ENCODE measurements around the gene TM9SF1.

The TM9SF1 gene

DNA sequence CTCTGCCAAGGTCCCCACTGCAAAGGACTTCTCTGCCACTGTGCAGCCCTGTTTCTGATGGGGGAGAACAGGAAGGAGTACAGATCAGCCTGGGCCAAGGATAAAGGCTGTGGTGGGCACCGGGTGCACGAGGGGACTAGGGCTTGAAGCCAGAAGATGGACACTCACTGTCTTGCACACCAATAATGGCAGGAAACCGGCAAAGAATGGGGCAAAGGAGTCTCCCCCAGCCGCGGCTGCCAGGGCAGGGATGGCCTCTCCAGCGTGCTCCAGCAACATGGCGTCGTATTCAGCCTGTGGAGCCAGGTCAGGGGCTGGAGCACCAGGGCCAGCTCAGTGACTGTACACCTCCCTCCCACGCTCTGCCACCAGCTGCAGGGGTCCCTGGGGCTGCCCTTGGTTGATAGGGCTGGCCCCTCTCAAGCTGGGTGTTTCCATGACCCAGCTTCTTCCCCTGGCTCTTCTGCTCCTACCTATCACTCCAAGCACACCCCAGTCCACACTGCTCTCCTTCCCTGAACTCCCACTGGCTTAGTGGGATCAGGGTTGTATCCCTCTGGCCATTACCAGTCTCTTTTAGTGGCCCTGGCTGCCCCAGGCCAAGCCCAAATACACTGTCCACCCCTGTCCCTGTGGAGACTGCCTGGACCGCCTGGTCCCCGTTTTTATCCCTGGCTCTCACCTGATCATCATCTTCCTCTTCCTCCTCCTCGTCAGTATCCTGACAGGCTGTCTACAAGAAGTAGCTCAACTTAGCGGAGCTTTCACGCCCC, 12.9 kb downstream of the TM9SF1 start:
- in situ Hi-C loops (cut with MboI; ENCODE audit: low pct_unique_long_range_greater_than_20kb, low sequenced_read_pairs, unreplicated experiment), result no loop called here
- TF ChIP-seq, protein P1, sequence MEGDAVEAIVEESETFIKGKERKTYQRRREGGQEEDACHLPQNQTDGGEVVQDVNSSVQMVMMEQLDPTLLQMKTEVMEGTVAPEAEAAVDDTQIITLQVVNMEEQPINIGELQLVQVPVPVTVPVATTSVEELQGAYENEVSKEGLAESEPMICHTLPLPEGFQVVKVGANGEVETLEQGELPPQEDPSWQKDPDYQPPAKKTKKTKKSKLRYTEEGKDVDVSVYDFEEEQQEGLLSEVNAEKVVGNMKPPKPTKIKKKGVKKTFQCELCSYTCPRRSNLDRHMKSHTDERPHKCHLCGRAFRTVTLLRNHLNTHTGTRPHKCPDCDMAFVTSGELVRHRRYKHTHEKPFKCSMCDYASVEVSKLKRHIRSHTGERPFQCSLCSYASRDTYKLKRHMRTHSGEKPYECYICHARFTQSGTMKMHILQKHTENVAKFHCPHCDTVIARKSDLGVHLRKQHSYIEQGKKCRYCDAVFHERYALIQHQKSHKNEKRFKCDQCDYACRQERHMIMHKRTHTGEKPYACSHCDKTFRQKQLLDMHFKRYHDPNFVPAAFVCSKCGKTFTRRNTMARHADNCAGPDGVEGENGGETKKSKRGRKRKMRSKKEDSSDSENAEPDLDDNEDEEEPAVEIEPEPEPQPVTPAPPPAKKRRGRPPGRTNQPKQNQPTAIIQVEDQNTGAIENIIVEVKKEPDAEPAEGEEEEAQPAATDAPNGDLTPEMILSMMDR (IDR thresholded peaks at IDR 0.05; ENCODE audit: extremely low read depth, insufficient read depth, missing control alignments), result no peak
- no peak for DNase-seq (ENCODE audit: low spot score)

DNA sequence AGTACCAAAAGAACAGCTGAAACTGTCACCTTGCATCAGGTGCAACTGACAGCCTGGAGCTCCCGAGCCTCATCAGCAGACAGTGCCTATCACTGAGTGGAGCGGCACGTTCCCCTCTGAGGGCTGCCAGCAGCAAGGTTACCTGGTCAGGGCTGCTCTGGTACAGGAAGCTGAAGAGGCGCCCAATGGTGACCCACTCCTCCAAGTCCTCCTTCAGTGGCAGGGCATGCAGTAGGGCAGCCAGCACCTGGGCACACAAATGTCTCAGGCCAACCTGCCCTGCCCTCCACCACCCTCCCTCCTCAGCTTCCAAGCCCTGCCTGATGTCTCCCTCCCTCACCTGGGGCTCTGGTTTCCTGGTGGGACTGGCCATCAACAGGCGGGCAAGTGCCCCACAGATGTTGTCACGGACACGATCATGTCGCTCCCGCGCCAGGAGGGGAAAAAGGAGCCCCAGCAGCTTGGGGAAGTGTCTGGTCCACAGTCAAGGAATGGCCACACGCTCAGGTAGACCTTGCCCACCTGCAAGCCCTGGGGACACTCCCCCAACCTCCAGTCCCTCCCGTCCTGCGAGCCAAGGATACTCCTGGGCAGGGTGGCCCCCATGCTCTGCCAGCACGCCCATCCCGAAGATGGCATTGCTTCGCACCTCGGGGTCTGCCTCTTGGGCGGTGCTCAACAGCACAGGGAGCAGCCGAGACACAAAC, 13.7 kb downstream of the TM9SF1 start:
- TF ChIP-seq, protein P1 (IDR thresholded peaks at IDR 0.05; ENCODE audit: extremely low read depth, insufficient read depth, missing control alignments), result no peak
- DNase-seq (ENCODE audit: low spot score), result no peak
- in situ Hi-C loops (cut with MboI; ENCODE audit: low pct_unique_long_range_greater_than_20kb, low sequenced_read_pairs, unreplicated experiment), result no loop called here

DNA sequence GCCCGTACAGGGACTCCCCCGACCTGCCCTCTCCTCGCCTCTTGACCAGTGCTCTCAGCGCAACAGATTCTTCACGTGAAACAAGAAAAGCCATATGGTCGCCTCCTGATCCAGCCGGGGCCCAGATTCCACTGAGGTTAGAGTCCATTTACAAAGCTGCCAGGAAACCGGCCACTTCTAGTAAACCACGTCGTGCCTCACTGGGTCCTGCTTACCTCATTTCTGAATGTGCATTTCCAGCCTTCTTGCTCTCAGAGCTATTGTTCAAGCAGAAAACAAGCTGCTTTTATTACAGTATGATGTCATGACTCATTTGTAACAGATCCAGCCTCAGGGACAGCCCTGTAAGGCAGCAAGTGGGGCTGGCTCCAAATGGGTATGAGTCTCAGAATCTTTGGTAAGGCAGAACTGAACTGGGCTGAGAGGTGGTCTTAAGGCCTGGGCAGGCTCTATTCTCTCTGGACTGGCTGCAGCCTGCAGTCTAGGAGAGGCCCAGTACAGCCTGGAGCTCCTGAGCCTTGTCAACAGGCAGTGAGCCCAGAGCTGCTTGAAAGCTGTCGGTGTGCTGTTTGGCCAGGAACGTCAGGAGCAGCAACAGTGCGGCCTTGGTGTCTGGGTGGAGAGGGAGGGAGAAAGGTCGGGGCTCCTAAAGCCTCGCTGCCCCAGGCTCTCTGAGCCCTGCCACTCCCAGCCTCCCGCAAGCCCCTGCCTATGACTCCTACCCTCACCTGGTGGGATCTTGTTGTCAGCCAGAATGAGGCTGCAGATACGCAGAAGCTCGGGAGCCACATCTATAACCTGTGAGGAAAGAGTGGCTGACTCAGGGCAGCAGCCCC, 15.1 kb downstream of the TM9SF1 start:
- DNase-seq (ENCODE audit: low spot score), result no peak
- TF ChIP-seq, protein P1 (IDR thresholded peaks at IDR 0.05; ENCODE audit: extremely low read depth, insufficient read depth, missing control alignments), result no peak
- in situ Hi-C loops (cut with MboI; ENCODE audit: low pct_unique_long_range_greater_than_20kb, low sequenced_read_pairs, unreplicated experiment), result no loop called here

DNA sequence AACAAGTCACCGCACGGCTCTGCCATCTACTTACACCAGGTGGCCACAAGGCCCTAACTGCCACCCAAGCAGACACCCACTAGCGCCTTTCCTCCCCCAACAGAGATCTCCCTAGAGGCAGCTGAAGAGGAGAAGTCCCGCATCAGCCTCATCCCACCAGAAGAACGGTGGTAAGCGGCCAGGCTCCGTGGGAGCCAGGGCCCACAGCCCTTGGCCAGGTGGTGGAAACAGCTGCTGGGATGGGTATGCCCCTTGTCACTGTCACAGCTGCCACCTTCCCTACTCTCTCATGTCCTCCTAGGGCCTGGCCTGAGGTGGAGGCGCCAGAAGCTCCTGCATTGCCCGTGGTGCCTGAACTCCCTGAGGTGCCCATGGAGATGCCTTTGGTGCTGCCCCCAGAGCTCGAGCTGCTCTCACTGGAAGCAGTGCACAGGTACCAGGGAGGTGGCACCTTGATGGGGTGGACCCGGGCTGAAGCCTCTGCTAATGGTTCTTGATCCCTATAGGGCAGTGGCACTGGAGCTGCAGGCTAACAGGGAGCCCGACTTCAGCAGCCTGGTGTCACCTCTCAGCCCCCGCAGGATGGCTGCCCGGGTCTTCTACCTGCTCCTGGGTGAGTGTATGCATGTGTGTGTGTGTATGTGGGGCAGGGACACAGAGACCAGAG, 15.8 kb downstream of the TM9SF1 start:
- TF ChIP-seq, protein P1 (IDR thresholded peaks at IDR 0.05; ENCODE audit: extremely low read depth, insufficient read depth, missing control alignments), result no peak
- no peak for DNase-seq (ENCODE audit: low spot score)
- in situ Hi-C loops (cut with MboI; ENCODE audit: low pct_unique_long_range_greater_than_20kb, low sequenced_read_pairs, unreplicated experiment), result no loop called here

DNA sequence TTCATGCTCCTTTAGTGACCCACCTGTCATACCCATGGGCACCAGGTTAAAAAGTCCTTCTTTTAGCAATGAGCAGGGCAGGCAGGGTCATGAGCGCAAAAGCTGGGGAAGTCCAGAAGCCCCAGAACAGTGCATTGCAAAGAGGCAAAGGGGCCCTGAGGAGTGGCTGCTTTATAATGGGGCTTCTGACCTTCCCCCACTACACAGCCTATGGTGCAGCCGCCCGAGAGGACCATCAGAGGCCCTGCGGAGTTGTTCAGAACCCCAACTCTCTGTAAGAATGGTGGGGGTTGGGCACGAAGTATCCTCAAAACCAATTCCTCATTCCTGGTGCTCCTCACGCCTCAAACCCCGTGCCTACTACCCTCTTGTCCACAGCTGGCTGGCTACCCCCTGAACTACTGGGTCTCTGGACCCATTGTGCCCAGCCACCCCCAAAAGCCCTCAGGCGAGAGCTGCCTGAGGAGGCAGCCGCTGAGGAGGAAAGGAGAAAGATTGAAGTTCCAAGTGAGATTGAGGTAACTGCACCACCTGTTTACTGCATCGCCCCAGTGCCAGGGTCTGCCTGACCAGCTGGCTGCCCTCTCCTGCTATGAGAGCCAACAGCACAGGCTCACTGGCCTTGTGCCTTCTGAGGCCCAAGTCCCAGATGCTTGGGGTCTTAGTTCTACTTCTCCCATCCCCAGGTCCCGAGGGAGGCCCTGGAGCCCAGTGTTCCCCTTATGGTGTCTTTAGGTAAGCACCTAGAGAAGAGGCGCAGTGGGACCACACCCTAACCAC, 16.7 kb downstream of the TM9SF1 start:
- no peak for DNase-seq (ENCODE audit: low spot score)
- in situ Hi-C loops (cut with MboI; ENCODE audit: low pct_unique_long_range_greater_than_20kb, low sequenced_read_pairs, unreplicated experiment), result no loop called here
- TF ChIP-seq, protein P1 (IDR thresholded peaks at IDR 0.05; ENCODE audit: extremely low read depth, insufficient read depth, missing control alignments), result no peak
